OCI-LY1 (cell line): ENCODE measurements around the gene CRYBG2.

ENCODE experiments used
- EZH2 ChIP-seq: fragments of 200-600 bp; sonication (generic), shearing (Covaris generic); IDR thresholded peaks from 2 replicates; pipeline ENCODE4 v1.8.0; 2017; ENCODE audit warnings: borderline replicate concordance, mixed run types, mild to moderate bottlenecking, antibody characterized with exemption, low read length, moderate library complexity, mixed read lengths
- TF ChIP-seq, protein P1 (sequence below): fragments of 200-600 bp; sonication (generic), shearing (Covaris generic); IDR thresholded peaks from 2 replicates; pipeline ENCODE4 v1.5.1; 2017; ENCODE audit warnings: mild to moderate bottlenecking, antibody characterized with exemption, low read length, moderate library complexity, mixed read lengths

DNA sequence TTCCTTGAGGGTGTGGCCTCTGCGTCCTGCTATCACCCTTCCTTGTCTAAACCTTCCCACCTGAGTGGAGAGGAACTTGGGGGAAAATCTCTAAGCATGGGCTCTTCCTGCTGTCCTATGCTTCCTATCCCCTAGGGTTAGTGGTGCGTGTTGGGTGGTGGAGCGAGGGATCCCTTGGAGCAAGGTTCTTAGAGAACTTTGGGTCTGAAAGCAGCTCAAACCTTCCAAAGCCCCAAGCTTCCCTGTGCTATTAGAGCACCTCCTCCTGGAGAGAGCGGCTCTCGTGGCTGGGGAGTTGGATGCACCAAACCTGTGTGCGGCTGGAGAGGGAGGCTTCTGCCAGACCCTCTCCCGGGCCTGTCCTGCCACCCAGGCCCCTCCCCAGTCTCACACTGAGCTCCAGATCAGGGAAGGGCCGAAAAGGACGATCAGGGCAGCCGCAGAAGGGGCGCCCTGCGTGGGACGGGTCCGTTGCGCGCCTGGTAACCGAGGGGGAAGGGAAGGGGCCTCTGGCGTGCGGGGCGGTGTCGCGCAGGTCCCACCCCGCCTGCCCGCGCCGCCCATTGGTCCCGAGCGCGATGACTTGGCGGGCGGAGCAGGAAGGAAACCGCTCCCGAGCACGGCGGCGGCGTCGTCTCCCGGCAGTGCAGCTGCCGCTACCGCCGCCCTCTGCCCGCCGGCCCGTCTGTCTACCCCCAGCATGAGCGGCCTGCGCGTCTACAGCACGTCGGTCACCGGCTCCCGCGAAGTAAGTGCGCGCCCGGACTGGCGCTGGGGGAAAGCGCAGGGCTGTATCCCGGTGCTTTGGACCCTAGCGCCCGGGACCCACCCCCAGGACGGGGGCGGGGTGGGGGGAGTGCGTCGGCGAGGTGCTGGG is 74.2 kb downstream of the CRYBG2 start, which contains the start of gene SH3BGRL3:
- TF ChIP-seq, protein P1, sequence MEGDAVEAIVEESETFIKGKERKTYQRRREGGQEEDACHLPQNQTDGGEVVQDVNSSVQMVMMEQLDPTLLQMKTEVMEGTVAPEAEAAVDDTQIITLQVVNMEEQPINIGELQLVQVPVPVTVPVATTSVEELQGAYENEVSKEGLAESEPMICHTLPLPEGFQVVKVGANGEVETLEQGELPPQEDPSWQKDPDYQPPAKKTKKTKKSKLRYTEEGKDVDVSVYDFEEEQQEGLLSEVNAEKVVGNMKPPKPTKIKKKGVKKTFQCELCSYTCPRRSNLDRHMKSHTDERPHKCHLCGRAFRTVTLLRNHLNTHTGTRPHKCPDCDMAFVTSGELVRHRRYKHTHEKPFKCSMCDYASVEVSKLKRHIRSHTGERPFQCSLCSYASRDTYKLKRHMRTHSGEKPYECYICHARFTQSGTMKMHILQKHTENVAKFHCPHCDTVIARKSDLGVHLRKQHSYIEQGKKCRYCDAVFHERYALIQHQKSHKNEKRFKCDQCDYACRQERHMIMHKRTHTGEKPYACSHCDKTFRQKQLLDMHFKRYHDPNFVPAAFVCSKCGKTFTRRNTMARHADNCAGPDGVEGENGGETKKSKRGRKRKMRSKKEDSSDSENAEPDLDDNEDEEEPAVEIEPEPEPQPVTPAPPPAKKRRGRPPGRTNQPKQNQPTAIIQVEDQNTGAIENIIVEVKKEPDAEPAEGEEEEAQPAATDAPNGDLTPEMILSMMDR = peak; percentile 46; the same call in 1 of the 2 replicates
- TF ChIP-seq EZH2 = no peak
